Lower lobe of right lung (tissue), 2 donors: ENCODE results near the gene STAB1. TPM values are rescaled to one million over a fixed set of nuclear protein-coding genes. Genes with fewer than 3 reads are reported as not detected.
A peak's percentile ranks its signal among the peaks of the same experiment; 100 is the strongest.

ENCODE experiments used
- ATAC-seq, 2 donors: fragments of 200-7000 bp; cut with Tn5 transposase; one replicate each; pipeline ENCODE4 v1.9.1; 2020 to 2022; ENCODE audit warnings: mild to moderate bottlenecking in 2 of 2, moderate library complexity in 2 of 2
- DNase-seq: peaks from one replicate; pipeline ENCODE4 v3.0.0-alpha.2; 2020
- H3K27ac ChIP-seq: fragments of 200-600 bp; one replicate; pipeline ENCODE4 v1.8.0; 2022
- H3K27me3 ChIP-seq: fragments of 200-600 bp; one replicate; pipeline ENCODE4 v1.8.0; 2022; ENCODE audit warnings: low read depth
- H3K36me3 ChIP-seq: fragments of 200-600 bp; one replicate; pipeline ENCODE4 v1.8.0; 2022; ENCODE audit warnings: mild to moderate bottlenecking
- H3K4me1 ChIP-seq: fragments of 200-600 bp; one replicate; pipeline ENCODE4 v1.8.0; 2022
- H3K4me3 ChIP-seq: fragments of 200-600 bp; one replicate; pipeline ENCODE4 v1.8.0; 2022; ENCODE audit warnings: mild to moderate bottlenecking
- H3K9me3 ChIP-seq: fragments of 200-600 bp; one replicate; pipeline ENCODE4 v1.8.0; 2022
- intact Hi-C: fragments of 100-400 bp; cut with DNase I; formaldehyde crosslinking; loops from one replicate; pipeline ENCODE4 v1.11.0; 2022
- long read RNA-seq: library from polyadenylated mRNA; unstranded; transcript quantifications from one replicate; pipeline ENCODE4 v2.0.0, GENCODE V29; 2021
- total RNA-seq: library from RNA; stranded (reverse); fragmentation: NEBNext Ultra II Directional; extraction: Animal tissue kit (Norgen Biotek cat#: 25700); gene quantifications from one replicate; pipeline ENCODE4 v1.2.1, GENCODE V29; 2021
- TF ChIP-seq, protein P1 (sequence below): fragments of 200-600 bp; IDR thresholded peaks from one replicate; pipeline ENCODE4 v1.8.0; 2022; ENCODE audit warnings: antibody characterized with exemption, mild to moderate bottlenecking
- donor health status: DM: no; HTN: yes; CAD: no; lungs with severe emphysema.

Gene STAB1, protein sequence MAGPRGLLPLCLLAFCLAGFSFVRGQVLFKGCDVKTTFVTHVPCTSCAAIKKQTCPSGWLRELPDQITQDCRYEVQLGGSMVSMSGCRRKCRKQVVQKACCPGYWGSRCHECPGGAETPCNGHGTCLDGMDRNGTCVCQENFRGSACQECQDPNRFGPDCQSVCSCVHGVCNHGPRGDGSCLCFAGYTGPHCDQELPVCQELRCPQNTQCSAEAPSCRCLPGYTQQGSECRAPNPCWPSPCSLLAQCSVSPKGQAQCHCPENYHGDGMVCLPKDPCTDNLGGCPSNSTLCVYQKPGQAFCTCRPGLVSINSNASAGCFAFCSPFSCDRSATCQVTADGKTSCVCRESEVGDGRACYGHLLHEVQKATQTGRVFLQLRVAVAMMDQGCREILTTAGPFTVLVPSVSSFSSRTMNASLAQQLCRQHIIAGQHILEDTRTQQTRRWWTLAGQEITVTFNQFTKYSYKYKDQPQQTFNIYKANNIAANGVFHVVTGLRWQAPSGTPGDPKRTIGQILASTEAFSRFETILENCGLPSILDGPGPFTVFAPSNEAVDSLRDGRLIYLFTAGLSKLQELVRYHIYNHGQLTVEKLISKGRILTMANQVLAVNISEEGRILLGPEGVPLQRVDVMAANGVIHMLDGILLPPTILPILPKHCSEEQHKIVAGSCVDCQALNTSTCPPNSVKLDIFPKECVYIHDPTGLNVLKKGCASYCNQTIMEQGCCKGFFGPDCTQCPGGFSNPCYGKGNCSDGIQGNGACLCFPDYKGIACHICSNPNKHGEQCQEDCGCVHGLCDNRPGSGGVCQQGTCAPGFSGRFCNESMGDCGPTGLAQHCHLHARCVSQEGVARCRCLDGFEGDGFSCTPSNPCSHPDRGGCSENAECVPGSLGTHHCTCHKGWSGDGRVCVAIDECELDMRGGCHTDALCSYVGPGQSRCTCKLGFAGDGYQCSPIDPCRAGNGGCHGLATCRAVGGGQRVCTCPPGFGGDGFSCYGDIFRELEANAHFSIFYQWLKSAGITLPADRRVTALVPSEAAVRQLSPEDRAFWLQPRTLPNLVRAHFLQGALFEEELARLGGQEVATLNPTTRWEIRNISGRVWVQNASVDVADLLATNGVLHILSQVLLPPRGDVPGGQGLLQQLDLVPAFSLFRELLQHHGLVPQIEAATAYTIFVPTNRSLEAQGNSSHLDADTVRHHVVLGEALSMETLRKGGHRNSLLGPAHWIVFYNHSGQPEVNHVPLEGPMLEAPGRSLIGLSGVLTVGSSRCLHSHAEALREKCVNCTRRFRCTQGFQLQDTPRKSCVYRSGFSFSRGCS (N-terminal part only)
- total RNA-seq: 133 TPM
- long read RNA-seq, partial matches to known transcripts: 141 of 186 reads
- long read RNA-seq, other reads (novel, unspliced or antisense): 43 of 186 reads

DNA sequence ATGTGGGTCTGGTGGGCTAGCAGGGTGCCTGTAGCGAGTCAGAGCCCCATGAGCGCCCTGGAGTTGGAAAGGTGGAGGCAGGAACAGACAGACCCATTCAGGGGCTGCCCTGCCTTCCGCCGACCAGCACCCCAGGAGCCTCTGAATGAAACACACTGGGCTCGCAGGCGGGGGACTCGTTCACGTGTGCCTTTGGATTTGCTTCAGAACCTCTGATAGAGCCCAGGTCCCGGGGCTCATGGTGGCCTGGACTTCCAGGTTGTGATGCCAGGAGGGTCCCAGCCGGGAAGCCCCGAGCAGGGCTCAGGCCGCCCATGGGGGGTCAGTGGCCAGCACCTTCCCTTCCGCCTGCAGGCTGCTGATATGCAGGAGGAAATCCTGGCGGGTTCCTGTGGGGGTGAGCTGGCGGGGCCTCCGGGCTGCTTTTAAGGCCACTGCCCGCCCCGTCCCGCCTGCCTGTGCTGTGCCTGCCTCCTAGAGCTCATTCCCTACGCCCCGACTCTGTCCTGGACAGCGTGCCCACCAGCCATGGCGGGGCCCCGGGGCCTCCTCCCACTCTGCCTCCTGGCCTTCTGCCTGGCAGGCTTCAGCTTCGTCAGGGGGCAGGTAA is at the start of gene STAB1:
TSS of gene STAB1 (plus strand) at position 453 of the 610 bp plus-strand sequence. CDS start at position 529, 76 bp downstream.
- H3K27ac ChIP-seq: peak within 1 kb of the TSS; percentile 76
- no peaks in the 10 kb centered on the region for H3K9me3 ChIP-seq
- H3K27me3 ChIP-seq: no peaks in the 10 kb centered on the region
- DNase-seq (peak; percentile 67), ATAC-seq (peak; percentile 37 to 44)
- H3K4me3 ChIP-seq: peak within 1 kb of the TSS; percentile 56
- TF ChIP-seq, protein P1, sequence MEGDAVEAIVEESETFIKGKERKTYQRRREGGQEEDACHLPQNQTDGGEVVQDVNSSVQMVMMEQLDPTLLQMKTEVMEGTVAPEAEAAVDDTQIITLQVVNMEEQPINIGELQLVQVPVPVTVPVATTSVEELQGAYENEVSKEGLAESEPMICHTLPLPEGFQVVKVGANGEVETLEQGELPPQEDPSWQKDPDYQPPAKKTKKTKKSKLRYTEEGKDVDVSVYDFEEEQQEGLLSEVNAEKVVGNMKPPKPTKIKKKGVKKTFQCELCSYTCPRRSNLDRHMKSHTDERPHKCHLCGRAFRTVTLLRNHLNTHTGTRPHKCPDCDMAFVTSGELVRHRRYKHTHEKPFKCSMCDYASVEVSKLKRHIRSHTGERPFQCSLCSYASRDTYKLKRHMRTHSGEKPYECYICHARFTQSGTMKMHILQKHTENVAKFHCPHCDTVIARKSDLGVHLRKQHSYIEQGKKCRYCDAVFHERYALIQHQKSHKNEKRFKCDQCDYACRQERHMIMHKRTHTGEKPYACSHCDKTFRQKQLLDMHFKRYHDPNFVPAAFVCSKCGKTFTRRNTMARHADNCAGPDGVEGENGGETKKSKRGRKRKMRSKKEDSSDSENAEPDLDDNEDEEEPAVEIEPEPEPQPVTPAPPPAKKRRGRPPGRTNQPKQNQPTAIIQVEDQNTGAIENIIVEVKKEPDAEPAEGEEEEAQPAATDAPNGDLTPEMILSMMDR: no peak
- peaks cover 33% of the 10 kb centered on the region for H3K36me3 ChIP-seq
- intact Hi-C loops: no loop called here
- H3K4me1 ChIP-seq: peaks cover 84% of the 10 kb centered on the region

DNA sequence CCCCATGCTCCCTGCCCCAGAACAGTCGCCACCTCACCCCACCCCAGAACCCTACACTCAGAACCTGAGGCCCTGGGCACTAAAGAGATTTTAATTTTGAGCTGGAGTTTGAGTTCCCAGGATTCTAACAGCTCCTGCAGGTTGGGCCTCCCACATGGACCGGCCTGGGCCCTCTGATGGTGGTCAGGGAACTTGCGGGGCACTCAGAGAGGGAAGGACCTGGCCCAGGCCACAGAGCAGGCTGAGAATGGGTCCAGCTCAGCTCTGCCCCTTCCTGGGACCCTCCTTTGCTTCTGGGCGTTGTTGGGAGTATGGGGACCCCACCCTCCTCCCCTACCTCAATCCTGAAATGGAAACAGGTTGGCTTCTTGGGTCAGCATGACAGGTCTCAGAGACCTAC is 49.1 kb upstream of the STAB1 start:
- H3K4me3 ChIP-seq: no peak overlapping the region
- no peak overlapping the region for H3K27ac ChIP-seq
- intact Hi-C loops: no loop called here
- no peaks in the 10 kb centered on the region for H3K27me3 ChIP-seq
- H3K9me3 ChIP-seq: no peaks in the 10 kb centered on the region
- peaks cover 4% of the 10 kb centered on the region for H3K36me3 ChIP-seq
- H3K4me1 ChIP-seq: peaks cover 28% of the 10 kb centered on the region
- TF ChIP-seq, protein P1: no peak
- no peak for ATAC-seq
- no peak for DNase-seq

DNA sequence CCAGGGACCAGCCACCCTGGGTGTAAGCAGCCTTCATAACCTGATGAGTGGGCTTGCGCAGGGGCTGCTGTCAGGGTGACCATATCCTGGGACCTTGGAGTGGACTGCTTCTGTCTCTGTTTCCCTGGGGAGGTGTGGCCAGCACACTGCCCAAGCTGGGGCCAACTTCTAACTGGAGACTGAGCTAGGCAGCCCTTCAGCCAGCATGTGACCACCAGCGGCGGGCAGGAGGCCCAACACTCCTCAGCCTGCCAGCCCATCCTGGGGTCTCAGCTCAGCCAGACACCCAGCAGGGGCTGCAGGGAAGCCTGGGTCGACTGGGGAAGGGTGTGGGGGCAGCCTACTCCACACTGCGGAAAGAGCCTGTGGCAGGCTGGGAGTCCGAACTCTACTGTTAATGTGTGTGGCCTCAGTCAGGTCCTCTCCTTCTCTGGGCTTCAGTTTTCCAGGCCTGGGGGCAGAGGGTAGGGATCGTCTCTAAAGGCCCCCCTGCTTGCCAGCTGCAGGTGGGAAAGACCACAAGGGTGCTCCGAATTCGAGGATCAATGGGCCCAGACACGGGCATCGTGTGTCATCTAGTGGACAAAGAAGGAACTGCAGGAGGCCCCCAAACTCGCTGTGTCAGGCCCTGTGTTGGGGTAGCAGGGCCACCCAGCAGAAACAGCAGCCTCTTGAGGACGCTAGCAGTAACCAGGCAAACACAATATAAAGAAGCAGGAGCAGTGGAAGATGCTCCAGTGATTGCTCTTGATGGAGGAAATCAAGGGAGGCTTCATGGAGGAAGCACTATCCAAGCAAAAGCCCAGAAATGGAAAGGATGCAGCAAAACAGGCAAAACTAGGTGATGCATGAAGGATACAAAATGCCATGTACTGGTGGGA is 48.3 kb upstream of the STAB1 start:
- no peaks in the 10 kb centered on the region for H3K36me3 ChIP-seq
- no peaks in the 10 kb centered on the region for H3K27me3 ChIP-seq
- H3K4me3 ChIP-seq: no peak overlapping the region
- intact Hi-C loops: no loop called here
- TF ChIP-seq, protein P1: peak; percentile 100
- DNase-seq (peak; percentile 67), ATAC-seq (peak; percentile 60 to 61)
- no peaks in the 10 kb centered on the region for H3K9me3 ChIP-seq
- peaks cover 28% of the 10 kb centered on the region for H3K4me1 ChIP-seq
- H3K27ac ChIP-seq: no peak overlapping the region

DNA sequence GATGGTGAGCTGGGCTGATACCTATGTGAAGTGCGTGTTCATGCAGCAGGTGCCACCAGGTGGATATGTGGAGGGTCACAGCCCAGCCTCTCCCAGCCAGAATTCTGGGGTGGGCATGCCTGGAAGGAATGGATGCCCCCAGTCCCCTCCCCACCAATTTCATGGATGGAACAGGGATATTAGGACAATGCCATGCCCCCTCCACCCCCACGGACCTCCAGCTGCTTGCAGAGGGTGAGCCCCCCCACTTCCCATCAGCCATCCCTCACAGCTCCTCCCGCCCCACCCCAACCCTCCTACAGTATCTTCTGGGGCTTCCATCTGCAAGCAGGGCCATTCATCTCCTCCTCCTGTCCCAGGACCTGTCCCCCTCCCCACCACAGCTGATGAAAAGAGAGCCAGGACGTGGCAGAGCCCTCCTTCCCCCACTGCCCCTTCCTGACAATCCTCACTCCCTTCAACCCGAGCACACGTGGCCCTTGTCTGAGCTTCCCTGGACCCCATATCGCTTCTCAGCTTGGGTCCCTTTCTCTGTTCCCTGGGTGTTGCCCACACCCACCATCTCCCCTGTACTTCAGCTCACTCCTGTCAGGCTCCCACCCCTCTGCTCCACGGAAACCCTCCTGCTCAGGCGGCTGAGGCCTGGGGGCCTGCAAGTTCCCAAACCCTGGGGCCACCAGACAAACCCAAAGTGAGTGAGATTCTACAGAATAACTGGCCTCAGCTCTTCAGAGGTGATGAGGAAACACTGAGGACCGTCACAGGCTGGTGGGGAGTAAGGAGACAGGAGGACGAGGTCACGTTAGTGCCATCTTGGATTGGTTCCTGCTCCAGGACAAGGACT is 47.4 kb upstream of the STAB1 start:
- peaks cover 28% of the 10 kb centered on the region for H3K4me1 ChIP-seq
- TF ChIP-seq, protein P1: no peak
- ATAC-seq (no peak), DNase-seq (no peak)
- H3K27me3 ChIP-seq: no peaks in the 10 kb centered on the region
- no peaks in the 10 kb centered on the region for H3K36me3 ChIP-seq
- intact Hi-C loops: no loop called here
- no peak overlapping the region for H3K27ac ChIP-seq
- H3K4me3 ChIP-seq: no peak overlapping the region
- H3K9me3 ChIP-seq: no peaks in the 10 kb centered on the region
